HG03196 (cell line): ENCODE data around the gene ARHGAP21.
A peak's percentile ranks its signal among the peaks of the same experiment; 100 is the strongest.
"Not testable (repeated sequence)": the region's sequence is repeated elsewhere in the genome, so short reads cannot be mapped to it uniquely, and the experiment has no call there.

Experiments
- ATAC-seq: cut with Tn5 transposase; IDR thresholded peaks from one replicate; pipeline ENCODE4 v1.9.1; 2021; ENCODE audit not compliant: unreplicated experiment

The ARHGAP21 gene

GRCh38 chr10:24690961-24691512, 32.6 kb downstream of the ARHGAP21 start:
- no peak for ATAC-seq

- ATAC-seq, result no peak
Observed at GRCh38 chr10:24685958-24686540, 37.6 kb downstream of the ARHGAP21 start.

GRCh38 chr10:24683554-24683953, 40.1 kb downstream of the ARHGAP21 start:
- no peak for ATAC-seq

- no peak for ATAC-seq
Observed at GRCh38 chr10:24681572-24682088, 42.1 kb downstream of the ARHGAP21 start.

DNA sequence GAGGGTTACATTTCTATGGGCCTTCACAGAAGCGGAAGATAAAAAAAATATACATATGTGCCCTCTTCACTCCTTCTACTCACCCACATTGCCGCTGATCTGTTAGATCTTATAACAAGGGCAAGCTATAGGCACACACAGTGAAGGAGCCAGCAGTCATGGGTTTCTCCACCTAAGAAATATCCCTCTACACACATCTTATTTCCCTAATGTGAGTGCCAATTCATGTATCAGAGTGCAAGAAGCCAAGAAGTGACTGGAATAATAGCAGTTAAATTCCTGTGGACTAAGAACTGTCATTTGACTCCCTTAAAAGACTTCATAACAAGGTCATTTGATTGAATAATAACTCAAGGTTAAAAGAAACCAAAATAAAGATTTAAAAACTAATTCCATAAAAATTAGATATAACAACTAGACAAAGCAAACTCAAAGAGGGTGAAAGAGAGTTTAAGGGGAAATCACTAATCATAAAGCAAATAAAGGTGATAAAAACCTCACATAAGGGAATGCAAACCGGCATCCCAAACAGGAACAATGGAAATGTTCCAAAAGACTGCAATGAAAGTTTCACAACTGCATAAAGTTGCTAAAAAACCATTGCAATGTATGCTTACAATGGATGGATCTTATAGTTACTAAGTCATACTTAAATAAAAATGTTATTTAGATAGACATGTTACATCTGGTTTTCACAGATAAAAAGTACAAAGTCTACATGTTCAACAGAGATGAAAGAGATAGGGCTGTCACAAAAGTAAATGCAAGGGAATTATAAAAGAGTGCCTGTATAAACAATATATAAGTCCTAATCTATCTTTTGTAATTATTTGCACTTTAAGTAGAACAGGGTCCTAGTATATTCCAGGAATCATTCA, 42.8 kb downstream of the ARHGAP21 start:
- ATAC-seq, result no peak

GRCh38 chr10:24678757-24679156, 44.9 kb downstream of the ARHGAP21 start:
- ATAC-seq, result no peak

- no peak for ATAC-seq
Observed at GRCh38 chr10:24674892-24675632, 48.6 kb downstream of the ARHGAP21 start.

DNA sequence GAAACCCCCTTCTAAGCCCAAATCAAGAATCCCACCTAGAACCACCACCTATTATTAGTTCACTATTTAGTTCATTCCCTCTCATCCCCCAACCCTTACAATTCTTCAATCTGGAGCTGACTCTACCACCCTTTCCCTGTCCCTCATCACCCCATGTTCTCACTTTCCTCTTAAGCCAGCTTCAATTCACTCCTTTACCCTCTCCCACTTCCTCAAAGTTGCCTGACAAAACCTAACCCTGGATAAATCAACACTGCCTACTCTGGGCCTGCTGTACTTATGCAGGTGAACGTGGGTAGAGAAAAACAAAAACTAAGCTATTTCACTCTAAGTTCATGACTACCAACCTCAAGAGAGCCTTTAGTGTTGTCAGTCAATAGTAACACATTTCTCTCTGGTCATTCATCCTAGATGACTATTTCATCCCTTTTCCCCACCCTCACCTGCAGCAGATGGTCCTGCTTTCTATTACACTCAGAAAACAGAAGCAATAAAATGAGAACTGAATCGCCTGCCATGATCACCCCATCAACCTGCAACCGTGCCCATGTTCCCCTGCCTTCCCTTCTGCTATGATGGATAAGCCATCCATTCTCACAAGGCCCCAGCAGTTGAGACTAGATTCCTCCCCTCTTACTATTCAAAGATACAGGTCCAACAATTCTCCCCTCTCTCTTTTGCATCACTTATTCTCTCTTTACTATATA, 52.6 kb downstream of the ARHGAP21 start:
- no peak for ATAC-seq

DNA sequence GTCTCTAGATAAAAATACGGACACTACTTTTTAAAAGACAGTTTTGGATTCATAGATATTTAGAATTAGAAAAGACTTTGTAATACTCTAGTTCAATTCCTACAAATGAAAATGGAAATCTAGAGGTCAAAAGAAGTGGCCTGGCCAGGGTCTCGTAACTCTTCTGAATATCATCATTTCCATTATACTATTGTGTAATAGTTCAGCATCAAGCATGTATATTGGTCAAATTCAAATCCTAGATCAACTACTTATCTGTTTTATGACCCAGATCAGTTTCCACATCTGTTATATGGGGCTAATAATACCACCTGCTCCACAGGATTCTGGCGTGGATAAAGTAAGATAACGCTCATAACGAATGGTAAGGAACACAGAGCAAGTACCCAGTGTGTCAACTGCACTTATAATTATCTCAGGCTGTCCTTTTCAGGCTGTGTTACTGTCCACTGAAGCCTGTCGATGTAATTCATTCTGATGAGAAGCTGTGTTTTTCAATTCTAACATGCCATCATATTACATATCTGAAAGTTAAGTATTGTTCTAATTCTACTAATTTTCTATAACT, 54.3 kb downstream of the ARHGAP21 start:
- no peak for ATAC-seq

DNA sequence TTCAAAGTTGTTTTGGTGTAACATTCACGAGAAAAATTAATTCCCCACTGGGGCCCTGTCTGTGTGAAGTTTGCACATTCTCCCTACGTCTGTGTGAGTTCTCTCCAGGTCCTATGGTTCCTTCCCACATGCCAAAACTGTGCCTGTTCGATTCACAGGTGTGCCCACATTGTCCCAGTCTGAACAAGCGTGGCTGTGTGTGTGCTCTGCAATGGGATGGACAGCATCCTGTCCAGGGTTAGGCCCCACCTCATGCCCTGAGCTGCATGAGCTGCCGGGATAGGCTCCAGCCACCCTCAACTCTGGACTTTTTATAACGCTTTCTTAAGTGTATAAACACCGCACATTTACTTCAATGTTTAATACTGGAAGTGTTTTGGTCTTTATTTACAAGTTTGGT, 55.4 kb downstream of the ARHGAP21 start:
- no peak for ATAC-seq

GRCh38 chr10:24664991-24665390, 58.7 kb downstream of the ARHGAP21 start:
- no peak for ATAC-seq

DNA sequence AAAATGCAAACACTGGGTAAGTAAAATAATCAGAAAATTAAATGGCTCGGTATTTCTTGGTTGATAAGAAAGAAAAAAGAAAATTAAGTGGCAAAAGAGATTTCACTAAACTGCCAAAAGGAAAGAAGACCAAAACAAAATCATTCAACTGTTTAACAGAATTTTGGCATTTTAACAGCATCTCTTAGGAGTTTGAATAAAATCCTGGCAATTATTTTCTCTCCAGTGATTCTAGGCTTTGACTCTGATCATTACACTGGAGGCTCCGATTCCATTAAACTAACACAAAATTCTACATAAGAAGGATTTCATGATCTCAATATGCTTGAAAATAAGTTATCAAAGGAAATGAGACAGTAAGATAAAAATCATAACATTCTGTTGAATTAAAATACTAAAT, 62.3 kb downstream of the ARHGAP21 start:
- ATAC-seq, result no peak

GRCh38 chr10:24658319-24658718, 65.4 kb downstream of the ARHGAP21 start:
- not testable (repeated sequence) for ATAC-seq

- not testable (repeated sequence) for ATAC-seq
Observed at GRCh38 chr10:24656326-24656725, 67.4 kb downstream of the ARHGAP21 start.

DNA sequence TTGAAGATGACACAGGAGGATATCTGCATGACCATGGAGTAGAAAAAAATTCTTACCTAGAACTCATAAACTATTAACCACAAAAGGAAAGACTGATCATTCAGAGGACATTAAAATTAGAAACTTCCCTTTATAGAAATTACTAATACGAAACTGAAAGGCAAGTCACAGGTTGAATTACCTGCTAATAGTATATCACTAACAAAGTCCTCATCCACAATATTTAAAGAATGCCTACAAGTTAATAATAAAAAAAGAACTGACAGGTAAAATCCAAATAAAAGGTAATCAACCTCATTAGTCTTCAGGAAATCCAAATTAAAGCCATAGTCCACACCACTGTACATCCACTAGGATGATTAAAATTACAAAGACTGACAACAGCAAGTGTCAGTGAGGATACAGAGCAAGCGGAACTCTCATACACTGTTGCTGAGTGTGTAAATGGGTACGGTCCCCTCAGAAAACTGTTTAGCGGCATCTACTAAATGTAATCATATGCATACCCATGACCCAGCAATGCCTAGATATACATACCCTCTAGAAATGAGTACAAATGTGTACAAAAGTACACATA, 71.2 kb downstream of the ARHGAP21 start:
- ATAC-seq, result peak; percentile 82

- ATAC-seq, result peak; percentile 13
Observed at GRCh38 chr10:24651923-24652322, 71.8 kb downstream of the ARHGAP21 start.

DNA sequence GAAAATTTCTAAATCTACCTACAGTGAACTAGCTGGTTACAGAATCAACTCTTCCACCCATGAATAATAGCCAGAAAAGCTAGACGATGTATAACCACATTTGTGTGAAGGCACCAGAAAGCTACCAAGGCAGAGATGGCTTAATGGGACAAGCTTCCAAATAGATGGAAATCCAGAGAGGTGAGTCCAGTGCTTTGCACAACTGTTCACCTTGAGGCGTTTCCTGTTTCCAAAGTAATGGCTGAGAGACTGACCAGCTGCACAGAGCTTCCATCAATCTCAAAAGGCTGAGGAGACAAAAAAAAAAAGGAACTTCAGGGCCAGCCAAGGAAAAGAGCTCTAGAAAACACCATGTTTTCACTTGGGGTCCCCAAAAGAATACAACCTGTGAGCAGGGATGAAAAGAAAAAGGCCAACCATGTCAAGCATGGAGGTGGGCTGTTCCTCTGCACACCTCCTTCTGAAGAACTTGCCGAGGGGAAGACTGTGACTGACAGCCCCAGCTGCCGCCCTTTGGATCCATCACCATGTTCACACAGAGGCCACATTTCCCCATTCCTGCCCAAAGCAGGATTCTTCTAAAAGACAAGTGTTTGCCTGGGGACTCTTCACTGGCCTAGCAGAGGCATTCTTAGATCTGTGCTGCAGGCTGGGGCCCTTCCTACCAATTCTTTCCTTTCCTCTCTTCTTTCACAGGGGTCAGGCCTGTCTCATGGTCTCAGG, 72.9 kb downstream of the ARHGAP21 start:
- ATAC-seq, result no peak

GRCh38 chr10:24645784-24646183, 77.9 kb downstream of the ARHGAP21 start:
- no peak for ATAC-seq

DNA sequence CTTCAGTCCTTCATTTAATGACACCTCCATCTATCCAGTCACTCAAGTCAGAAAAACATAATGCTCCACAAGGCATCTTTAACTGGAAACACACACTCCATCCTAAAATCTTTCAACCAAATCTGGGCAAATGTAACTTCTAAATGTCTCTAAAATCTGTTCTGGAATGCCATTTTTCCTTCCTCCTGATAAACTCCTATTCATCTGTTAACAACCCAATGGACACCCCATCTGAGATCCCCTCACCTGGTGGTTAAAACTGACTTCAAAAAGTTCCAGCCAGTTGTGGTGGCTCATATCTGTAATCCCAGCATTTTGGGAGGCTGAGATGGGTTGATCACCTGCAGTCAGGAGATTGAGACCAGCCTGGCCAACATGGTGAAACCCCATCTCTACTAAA, 78.7 kb downstream of the ARHGAP21 start:
- ATAC-seq, result no peak
